GM10847 (cell line): ENCODE data around the gene ITGB5.

Experiments
- POLR2A ChIP-seq: IDR thresholded peaks from 2 replicates; pipeline ENCODE4 v1.6.1; 2011; ENCODE audit not compliant: insufficient read length; ENCODE audit errors: extremely low read depth

The ITGB5 gene

DNA sequence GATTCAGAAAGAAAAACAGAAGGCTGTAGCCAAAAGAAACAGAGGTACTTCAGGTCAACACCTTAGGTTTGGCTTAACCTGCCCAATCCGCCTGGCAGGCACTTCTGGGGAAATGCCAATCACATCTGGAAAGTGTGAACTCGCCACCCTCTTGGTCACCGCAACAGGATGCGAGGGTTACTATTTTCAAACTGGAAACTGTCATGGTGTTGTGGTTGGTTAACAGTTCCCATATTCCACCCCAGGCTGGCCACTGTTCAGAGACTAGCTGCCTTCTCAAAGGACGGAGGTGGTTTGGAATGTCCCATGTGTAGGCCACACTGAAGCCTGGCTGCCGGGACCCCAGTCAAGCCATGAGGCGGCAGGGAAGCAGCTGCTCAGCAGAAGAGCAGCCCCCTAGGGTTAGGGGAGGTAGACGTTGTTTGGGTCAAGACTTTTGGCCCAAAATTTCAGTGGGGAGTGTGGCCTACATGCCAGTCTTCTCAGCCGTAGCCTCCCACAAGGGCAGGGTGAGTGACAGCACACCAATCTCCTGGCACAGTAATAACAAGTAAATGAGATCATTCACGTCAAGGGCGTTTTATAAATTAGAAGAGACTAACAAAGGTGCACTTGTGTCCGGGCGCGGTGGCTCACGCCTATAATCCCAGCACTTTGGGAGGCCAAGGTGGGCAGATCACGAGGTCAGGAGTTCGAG lies 102.3 kb downstream of the ITGB5 start:
- no peak for TF ChIP-seq POLR2A

GRCh38 chr3:124783696-124784095 lies 103.5 kb downstream of the ITGB5 start:
- no peak for TF ChIP-seq POLR2A

DNA sequence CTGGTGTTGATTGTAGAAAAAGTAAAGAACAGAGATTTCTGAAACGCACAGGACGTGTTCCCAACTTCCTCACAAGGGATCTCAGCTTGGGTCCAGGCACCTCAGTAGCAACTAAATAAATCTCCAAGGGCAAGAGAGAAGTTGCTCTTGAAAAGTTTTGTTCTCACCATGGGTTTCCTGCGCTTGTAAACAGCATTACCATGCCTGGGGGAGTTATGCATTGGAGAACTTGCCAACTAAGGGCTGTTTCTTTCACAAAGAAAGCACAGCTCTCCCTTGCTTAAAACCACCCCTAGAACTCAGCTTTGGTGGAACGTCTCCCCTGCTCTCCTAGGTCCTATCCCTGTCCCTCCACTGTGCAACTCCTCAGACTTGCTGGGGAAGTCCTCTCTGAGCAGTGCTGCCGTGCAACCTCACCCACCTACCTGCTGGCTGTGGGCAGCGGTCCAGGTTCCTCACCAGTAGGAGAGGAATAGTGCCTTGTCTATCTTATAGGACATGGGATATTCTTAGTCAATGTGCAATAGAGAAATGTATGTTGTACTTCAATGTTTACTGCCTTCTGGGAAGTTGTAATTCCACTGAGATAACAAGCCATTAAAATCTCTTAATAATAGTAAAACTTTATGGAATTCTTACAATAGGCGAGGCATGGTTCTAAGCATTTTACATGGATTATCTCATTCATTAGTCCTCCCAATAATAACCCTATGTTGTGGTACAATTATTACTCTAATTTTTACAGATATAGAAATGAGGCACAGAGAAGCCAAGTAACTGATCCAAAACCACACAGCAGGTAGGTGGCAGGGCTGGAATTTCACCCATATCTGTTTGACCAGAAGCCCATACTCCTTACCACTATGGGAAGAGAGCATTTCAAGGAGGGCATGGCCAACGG lies 105.4 kb downstream of the ITGB5 start:
- no peak for TF ChIP-seq POLR2A

- TF ChIP-seq POLR2A: no peak
Observed at GRCh38 chr3:124780761-124781475, 106.2 kb downstream of the ITGB5 start.

- no peak for TF ChIP-seq POLR2A
Observed at GRCh38 chr3:124780356-124780755, 106.8 kb downstream of the ITGB5 start.

DNA sequence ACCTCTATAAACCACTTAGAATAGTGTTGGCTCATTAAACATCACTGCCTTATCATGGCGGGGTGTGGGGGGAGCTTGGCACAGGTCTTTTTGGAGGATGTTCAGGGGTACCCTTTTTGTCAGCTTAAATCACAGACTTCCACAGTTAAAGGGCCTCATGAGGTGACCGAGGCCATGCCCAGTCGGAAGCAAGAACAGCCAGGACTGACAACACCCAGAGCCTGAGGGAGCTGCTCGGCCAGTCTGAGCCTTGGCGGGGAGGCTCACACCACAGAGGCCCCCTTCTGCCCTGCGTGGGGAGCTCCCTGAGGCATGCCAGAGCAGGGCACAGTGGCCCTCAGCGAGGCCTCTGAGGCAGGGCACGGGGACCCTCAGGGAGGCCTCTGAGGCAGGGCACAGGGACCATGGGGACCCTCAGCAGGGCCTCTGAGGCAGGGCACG lies 107.4 kb downstream of the ITGB5 start:
- TF ChIP-seq POLR2A: no peak

DNA sequence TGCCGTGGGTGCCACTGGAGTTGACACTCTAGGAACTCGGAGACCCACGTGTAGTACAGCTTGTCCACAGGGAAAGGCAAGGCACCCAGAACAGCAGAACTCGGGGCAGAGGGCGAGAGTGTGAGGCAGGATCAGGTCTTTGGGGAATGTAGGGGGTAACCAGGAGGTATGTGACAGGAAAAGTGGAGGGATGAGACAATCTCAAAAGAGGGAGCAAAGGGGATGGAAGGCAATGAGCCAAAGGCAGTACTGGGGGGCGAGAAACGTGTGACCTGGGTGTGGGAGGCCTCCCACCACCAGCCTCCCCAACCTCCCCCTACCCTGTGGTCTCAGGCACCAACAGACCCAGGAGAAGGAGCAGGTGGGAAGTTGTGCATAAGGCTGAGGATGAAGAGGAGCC lies 108.0 kb downstream of the ITGB5 start:
- TF ChIP-seq POLR2A: no peak

- TF ChIP-seq POLR2A: no peak
Observed at GRCh38 chr3:124777762-124778470, 109.2 kb downstream of the ITGB5 start.

DNA sequence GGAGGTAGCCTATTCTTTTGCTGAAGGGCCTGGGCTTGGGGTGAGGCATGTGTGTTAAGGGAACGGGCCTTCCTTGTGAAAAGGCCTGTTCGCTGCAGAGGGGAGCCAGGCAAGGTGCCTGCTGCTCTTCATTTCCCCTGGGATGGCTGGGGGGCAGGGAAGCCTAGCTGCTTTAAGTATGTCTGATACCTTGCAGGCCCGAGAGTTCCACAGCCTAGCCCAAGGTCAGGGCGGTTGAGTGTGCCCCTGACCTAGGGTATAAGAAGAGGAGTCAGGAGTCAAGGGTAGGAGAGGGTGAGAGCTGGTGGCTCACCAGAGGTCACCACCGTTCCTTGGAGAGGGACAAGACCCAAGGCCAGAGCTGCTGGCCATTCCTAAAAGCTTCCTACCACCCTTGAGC lies 110.3 kb downstream of the ITGB5 start:
- TF ChIP-seq POLR2A: no peak

- no peak for TF ChIP-seq POLR2A
Observed at GRCh38 chr3:124775877-124776276, 111.3 kb downstream of the ITGB5 start.

- no peak for TF ChIP-seq POLR2A
Observed at GRCh38 chr3:124774841-124775402, 112.2 kb downstream of the ITGB5 start.

- TF ChIP-seq POLR2A: no peak
Observed at GRCh38 chr3:124774327-124774718, 112.8 kb downstream of the ITGB5 start.

GRCh38 chr3:124773351-124774326 lies 113.5 kb downstream of the ITGB5 start:
- TF ChIP-seq POLR2A: no peak

DNA sequence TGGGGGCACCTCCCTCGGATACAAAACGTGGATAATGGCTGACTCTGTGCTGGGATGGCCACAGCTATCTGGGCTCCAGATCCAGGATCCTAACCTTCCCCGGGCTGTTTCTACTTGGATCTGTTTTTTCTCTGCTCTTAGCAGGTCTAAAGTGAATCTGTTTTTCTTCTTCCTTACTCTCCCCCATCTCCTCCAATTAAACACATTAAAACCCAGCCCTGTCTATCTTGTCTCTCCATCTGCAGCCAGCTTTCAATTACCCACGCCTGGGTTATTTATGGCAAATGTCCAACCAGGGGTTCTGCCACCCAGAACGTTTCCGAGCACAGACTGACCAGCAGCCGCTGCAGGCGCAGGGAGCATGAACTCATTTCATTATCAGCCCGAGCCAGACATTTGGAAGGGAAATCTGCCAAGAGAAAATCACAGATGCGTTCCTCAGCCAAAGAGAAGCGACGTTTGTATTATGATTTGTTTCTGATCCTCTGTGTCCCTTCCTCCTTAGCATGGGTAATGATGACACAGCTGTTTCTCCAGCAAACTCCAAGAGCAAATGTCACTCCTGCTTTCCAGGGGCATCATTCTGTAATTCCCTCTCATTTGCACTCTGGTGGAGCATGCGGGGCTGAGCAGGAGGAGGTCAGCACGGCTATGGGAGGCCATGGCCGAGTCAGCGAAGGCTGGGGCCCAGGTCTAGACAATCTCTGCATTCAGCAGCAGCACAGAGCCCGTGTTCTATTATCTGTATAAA lies 114.9 kb downstream of the ITGB5 start:
- TF ChIP-seq POLR2A: no peak
